Lower leg skin (tissue), 4 donors: ENCODE results near the gene CRYGA. TPM values are rescaled to one million over a fixed set of nuclear protein-coding genes. Genes with fewer than 3 reads are reported as not detected.

ENCODE experiments used
- DNase-seq, 2 donors: peaks; one replicate each; pipeline ENCODE4 v3.0.0-alpha.2; 2019; ENCODE audit warnings: low spot score in 2 of 2
- H3K4me3 ChIP-seq: fragments of 200-600 bp; sonication (generic); 2 replicates; pipeline ENCODE4 v1.5.1; 2017; ENCODE audit warnings: mild to moderate bottlenecking, low read depth; ENCODE audit not compliant: poor library complexity, severe bottlenecking
- POLR2A ChIP-seq, 2 donors: fragments of 450-650 bp; IDR thresholded peaks; one replicate each; pipeline ENCODE4 v1.6.1; 2016 to 2017; ENCODE audit warnings: antibody characterized with exemption in 2 of 2, mild to moderate bottlenecking in 1 of 2, moderate library complexity in 1 of 2
- WGBS, 2 donors: methylation state at CpG; one replicate each; pipeline ENCODE4 v1.1.5; 2018; 5-methylcytosine and 5-hydroxymethylcytosine counted together
- intact Hi-C: fragments of 100-400 bp; cut with DNase I; formaldehyde crosslinking; loops from one replicate; pipeline ENCODE4 v1.15.0; 2023; ENCODE audit warnings: low total_unique reads
- total RNA-seq, 4 donors: library from RNA; depleted of rRNA; stranded (reverse); fragments of >200 nt; gene quantifications; one replicate each; pipeline ENCODE4 v1.1.0, GENCODE V29; 2016
- TF ChIP-seq, protein P1 (sequence below), 3 donors: fragments of 450-650 bp; IDR thresholded peaks; one replicate each; pipeline ENCODE4 v1.5.1; 2016; ENCODE audit warnings: antibody characterized with exemption in 3 of 3, mild to moderate bottlenecking in 3 of 3, moderate library complexity in 2 of 3

Gene CRYGA
- total RNA-seq, 4 donors from 2014 or later, result not detected

DNA sequence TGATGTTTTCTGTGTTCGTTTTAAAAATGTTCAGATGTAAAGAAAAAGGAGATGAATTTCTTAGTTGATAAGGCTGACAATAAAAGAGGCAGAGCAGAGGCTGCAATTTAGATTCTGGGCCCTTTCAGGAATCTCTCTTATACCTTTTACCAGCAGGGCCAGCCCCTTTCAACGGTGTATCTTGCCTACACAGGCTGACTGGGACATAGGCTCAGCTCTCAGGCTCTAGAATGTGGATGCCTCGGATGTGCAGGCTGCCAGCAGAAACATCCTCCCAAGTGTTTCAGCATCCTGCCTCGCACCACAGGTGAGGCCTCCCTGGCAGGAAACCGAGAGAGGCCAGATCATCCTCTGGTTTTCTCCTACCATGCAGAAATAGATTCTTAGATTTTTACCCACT is 23.1 kb upstream of the CRYGA start:
- DNase-seq, result no peak
- WGBS, 2 donors, result 69 to 70% methylated on average over 5 of the region's 5 CpGs
- no peak overlapping the region for H3K4me3 ChIP-seq
- TF ChIP-seq, protein P1, sequence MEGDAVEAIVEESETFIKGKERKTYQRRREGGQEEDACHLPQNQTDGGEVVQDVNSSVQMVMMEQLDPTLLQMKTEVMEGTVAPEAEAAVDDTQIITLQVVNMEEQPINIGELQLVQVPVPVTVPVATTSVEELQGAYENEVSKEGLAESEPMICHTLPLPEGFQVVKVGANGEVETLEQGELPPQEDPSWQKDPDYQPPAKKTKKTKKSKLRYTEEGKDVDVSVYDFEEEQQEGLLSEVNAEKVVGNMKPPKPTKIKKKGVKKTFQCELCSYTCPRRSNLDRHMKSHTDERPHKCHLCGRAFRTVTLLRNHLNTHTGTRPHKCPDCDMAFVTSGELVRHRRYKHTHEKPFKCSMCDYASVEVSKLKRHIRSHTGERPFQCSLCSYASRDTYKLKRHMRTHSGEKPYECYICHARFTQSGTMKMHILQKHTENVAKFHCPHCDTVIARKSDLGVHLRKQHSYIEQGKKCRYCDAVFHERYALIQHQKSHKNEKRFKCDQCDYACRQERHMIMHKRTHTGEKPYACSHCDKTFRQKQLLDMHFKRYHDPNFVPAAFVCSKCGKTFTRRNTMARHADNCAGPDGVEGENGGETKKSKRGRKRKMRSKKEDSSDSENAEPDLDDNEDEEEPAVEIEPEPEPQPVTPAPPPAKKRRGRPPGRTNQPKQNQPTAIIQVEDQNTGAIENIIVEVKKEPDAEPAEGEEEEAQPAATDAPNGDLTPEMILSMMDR (IDR thresholded peaks at IDR 0.05), result no peak
- no peak for TF ChIP-seq POLR2A (IDR thresholded peaks at IDR 0.05)
- intact Hi-C loops, result no loop called here

DNA sequence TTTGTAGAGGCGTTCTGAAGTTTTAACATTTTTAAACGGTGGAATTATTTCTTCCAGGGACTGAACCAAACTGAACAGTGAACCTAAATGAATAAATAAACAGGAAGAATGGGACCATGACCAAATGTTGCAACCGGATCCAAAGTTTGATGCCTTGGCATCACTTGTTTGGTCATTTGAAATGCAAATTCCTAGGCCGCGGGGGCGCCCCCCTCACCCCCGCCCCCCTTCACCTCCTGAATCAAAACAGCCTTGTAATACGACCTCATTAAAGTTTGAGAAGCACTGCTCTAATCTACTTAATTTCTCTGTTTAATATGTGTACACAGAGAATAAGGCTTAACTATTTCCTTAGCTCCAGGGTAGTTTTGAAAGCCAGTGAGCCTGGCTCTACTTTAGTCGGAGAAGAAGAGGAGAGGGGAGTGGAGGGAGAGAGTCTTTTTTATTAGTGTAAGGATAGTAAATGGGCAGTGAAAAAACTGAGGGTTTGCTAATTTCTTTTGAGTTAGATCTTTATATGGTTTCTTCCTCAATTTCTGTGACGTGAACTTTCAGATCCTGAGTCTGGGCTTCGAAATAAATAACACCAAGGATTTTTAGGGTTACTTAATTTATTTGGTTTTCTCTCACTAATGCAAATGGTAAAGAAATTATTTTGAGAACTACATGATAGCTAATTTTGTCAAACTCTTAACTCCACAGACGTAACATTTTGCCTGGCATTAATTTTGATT is 20.8 kb upstream of the CRYGA start:
- DNase-seq, result no peak
- intact Hi-C loops, result no loop called here
- TF ChIP-seq, protein P1 (IDR thresholded peaks at IDR 0.05), result no peak
- TF ChIP-seq POLR2A (IDR thresholded peaks at IDR 0.05), result no peak
- no peak overlapping the region for H3K4me3 ChIP-seq
- 29 to 30% methylated on average over 12 of the region's 12 CpGs for WGBS, 2 donors

DNA sequence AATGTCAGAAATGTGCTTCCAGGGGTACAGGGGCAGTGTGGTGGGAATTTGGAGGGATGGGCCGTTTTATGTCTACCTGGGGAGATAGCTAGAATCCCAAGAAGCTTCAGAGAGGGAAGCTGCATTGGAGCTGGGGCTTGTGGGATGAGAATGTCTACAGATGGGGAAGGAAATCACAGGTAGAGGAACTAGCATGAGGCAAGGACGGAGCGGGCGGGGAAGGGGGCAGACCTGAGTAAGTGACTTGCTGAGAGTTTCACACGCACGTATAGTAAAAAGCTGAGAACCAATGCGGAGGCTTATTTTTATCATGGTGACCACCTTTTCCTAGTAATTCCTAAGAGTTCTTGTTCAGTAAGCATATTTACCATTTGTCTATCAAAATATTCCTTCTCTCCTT is 20.1 kb upstream of the CRYGA start:
- no peak overlapping the region for H3K4me3 ChIP-seq
- no peak for DNase-seq
- 46 to 47% methylated on average over 7 of the region's 7 CpGs for WGBS, 2 donors
- intact Hi-C loops, result no loop called here
- TF ChIP-seq, protein P1 (IDR thresholded peaks at IDR 0.05), result no peak
- TF ChIP-seq POLR2A (IDR thresholded peaks at IDR 0.05), result no peak

DNA sequence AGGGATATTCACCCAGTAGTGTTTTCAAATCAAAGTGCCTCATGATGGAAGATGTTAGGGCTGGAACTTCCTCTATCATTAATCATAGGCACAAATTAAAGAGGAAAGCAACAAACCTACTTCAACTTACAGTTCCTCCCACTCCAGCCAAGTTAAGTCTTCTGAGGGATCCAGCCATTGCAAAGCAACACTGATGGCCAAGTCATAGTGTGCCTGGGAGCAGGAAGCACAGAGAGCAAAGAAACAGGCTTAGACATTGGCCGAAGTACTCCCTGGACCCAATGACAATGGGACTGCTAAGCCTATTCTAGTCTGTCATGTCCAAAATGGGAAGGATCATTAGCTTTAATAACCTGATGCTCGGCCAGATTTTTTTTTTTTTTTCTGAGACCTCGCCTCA is 19.4 kb upstream of the CRYGA start:
- 55 to 61% methylated on average over 3 of the region's 3 CpGs for WGBS, 2 donors
- TF ChIP-seq POLR2A (IDR thresholded peaks at IDR 0.05), result no peak
- TF ChIP-seq, protein P1 (IDR thresholded peaks at IDR 0.05), result no peak
- intact Hi-C loops, result no loop called here
- DNase-seq, result no peak
- no peak overlapping the region for H3K4me3 ChIP-seq

DNA sequence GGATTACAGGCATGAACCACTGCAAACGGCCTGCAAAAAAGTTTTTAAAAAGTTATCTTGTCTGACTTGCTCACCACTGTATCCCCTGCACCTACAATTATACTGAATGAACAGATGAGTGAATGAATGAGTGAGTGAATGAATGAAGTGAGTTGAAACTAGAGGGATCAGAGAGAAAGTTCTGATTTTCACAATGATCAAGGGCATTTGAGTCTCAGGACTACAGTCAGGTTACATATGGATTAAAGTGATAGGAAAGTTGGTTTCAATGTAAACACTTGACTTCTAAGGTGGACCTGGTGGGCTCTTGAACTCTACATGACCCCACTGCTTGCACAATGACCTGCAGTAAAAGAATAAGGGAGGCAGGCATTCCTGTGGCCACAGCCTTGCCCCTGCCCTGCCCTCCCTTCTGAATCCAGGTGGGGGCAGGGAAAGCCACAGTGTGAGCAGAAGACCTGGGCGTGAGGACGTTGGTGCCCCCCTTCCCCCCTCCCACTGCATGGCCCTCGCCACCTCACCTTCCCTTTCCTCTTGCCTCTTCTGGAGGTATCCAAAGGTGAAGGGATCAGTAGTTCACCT is 15.7 kb upstream of the CRYGA start:
- TF ChIP-seq, protein P1 (IDR thresholded peaks at IDR 0.05), result no peak
- no peak for TF ChIP-seq POLR2A (IDR thresholded peaks at IDR 0.05)
- DNase-seq, result no peak

DNA sequence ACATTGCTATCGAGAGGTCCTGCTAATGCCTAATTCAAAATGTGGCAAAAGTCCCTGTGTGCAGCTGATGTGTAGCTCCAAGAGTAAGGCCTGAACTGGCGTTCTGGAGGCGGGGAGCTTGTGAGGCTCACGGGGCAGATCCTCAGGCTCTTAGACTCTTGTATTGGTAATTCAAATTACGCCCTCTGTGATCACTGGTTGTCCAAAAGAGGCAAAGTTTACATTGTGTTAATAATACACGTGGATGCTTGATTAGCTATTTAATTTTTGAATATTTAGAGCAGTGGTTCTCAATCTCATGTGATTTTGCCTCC is 12.4 kb upstream of the CRYGA start:
- no peak for DNase-seq
- H3K4me3 ChIP-seq, result no peak overlapping the region
- no peak for TF ChIP-seq POLR2A (IDR thresholded peaks at IDR 0.05)
- TF ChIP-seq, protein P1 (IDR thresholded peaks at IDR 0.05), result no peak
- WGBS, 2 donors, result 58 to 66% methylated on average over 6 of the region's 6 CpGs
- intact Hi-C loops, result no loop called here

More for the DNA sequence above, 15.7 kb upstream of the CRYGA start:
- WGBS, 2 donors, result 70 to 72% methylated on average over 4 of the region's 4 CpGs
- intact Hi-C loops, result no loop called here
- no peak overlapping the region for H3K4me3 ChIP-seq
